GM12891 (cell line): ENCODE measurements around the gene ARHGEF12.

Experiments
- POLR2A ChIP-seq: IDR thresholded peaks from 2 replicates; pipeline ENCODE4 v1.6.1; 2011; ENCODE audit warnings: low read depth, low read length, control low read depth
- TAF1 ChIP-seq: IDR thresholded peaks from 2 replicates; pipeline ENCODE4 v1.6.1; 2011; ENCODE audit warnings: low read depth, low read length, control low read depth

- TF ChIP-seq POLR2A (no peak), TAF1 (no peak)
Observed at GRCh38 chr11:120446802-120447201, 110.6 kb downstream of the ARHGEF12 start.
